ENCODE measurements around the gene RGPD8. TPM values are rescaled to one million over a fixed set of nuclear protein-coding genes. Genes with fewer than 3 reads are reported as not detected.

The RGPD8 gene
- polyA plus RNA-seq, 1 donor from 2014 or later: 6.8 TPM

GRCh38 chr2:112476434-112476833, 43.0 kb upstream of the RGPD8 start:
- Histone ChIP-seq H3K27ac (ENCODE audit: low read length) (no peak overlapping the region), H3K9ac (ENCODE audit: low read length) (no peak overlapping the region), H2AFZ (ENCODE audit: low read depth, low read length) (no peak overlapping the region), H3K9me2 (ENCODE audit: insufficient read depth, low read length) (no peaks in the 10 kb centered on the region), H3K9me3 (ENCODE audit: low read length) (no peaks in the 10 kb centered on the region), H4K20me1 (ENCODE audit: insufficient read depth) (no peaks in the 10 kb centered on the region), H3K79me2 (replicated peaks; ENCODE audit: insufficient read depth, low read length) (no peaks in the 10 kb centered on the region), H3K4me3 (ENCODE audit: low read length) (no peak overlapping the region), H3K36me3 (ENCODE audit: insufficient read depth, low read length) (no peaks in the 10 kb centered on the region), H3F3A (ENCODE audit: insufficient read depth, low read length, poor library complexity, severe bottlenecking) (peaks cover under 1% of the 10 kb centered on the region), H3K4me2 (ENCODE audit: low read length) (no peak overlapping the region), H3K27me3 (ENCODE audit: insufficient read depth, low read depth, low read length) (no peaks in the 10 kb centered on the region)
- TF ChIP-seq TAF1 (IDR thresholded peaks at IDR 0.05; ENCODE audit: low read depth): no peak
- TF ChIP-seq CTCF (IDR thresholded peaks at IDR 0.05; ENCODE audit: poor library complexity, severe bottlenecking): no peak
- no peak for TF ChIP-seq REST (IDR thresholded peaks at IDR 0.05; ENCODE audit: borderline replicate concordance)
- TF ChIP-seq MXI1 (conservative IDR thresholded peaks at IDR 0.05; ENCODE audit: poor library complexity, severe bottlenecking): no peak
- TF ChIP-seq RAD21 (conservative IDR thresholded peaks at IDR 0.05): no peak
- TF ChIP-seq EP300 (conservative IDR thresholded peaks at IDR 0.05; ENCODE audit: poor library complexity, severe bottlenecking): no peak
- no peak for TF ChIP-seq SMC3 (conservative IDR thresholded peaks at IDR 0.05; ENCODE audit: poor library complexity)
- TF ChIP-seq POLR2AphosphoS5 (IDR thresholded peaks at IDR 0.05): no peak
- no peak for TF ChIP-seq EZH2 (IDR thresholded peaks at IDR 0.05; ENCODE audit: borderline replicate concordance, insufficient read depth, low read length, poor library complexity, severe bottlenecking)

GRCh38 chr2:112474844-112475486, 41.5 kb upstream of the RGPD8 start:
- Histone ChIP-seq H3F3A (ENCODE audit: insufficient read depth, low read length, poor library complexity, severe bottlenecking) (no peaks in the 10 kb centered on the region), H3K27me3 (ENCODE audit: insufficient read depth, low read depth, low read length) (no peaks in the 10 kb centered on the region), H4K20me1 (ENCODE audit: insufficient read depth) (no peaks in the 10 kb centered on the region), H3K27ac (ENCODE audit: low read length) (no peak overlapping the region), H3K4me2 (ENCODE audit: low read length) (no peak overlapping the region), H3K4me3 (ENCODE audit: low read length) (no peak overlapping the region), H3K79me2 (replicated peaks; ENCODE audit: insufficient read depth, low read length) (no peaks in the 10 kb centered on the region), H3K9me2 (ENCODE audit: insufficient read depth, low read length) (no peaks in the 10 kb centered on the region), H3K9ac (ENCODE audit: low read length) (no peak overlapping the region), H2AFZ (ENCODE audit: low read depth, low read length) (no peak overlapping the region), H3K9me3 (ENCODE audit: low read length) (no peaks in the 10 kb centered on the region), H3K36me3 (ENCODE audit: insufficient read depth, low read length) (no peaks in the 10 kb centered on the region)
- no peak for TF ChIP-seq MXI1 (conservative IDR thresholded peaks at IDR 0.05; ENCODE audit: poor library complexity, severe bottlenecking)
- no peak for TF ChIP-seq RAD21 (conservative IDR thresholded peaks at IDR 0.05)
- TF ChIP-seq POLR2AphosphoS5 (IDR thresholded peaks at IDR 0.05): no peak
- TF ChIP-seq EP300 (conservative IDR thresholded peaks at IDR 0.05; ENCODE audit: poor library complexity, severe bottlenecking): no peak
- no peak for TF ChIP-seq TAF1 (IDR thresholded peaks at IDR 0.05; ENCODE audit: low read depth)

Data from neural cell (in vitro differentiated cells).